Small intestine (tissue), 16 donors: ENCODE measurements around the gene PIGW. TPM values are rescaled to one million over a fixed set of nuclear protein-coding genes. Genes with fewer than 3 reads are reported as not detected.

Source experiments
- DNase-seq, 2 donors: peaks; one replicate each; pipeline versions ENCODE4 v3.0.0 to v3.0.0-alpha.2; 2013
- FAIRE-seq: peaks from 2 replicates; lab custom pipeline; 2012; peaks lifted over from hg19 to GRCh38; lab: Jason Lieb, UNC
- H3K27ac ChIP-seq, 3 donors: one replicate each; pipeline ENCODE4 v1.5.1; 2013; ENCODE audit warnings: low read length in 2 of 3, mild to moderate bottlenecking in 2 of 3, control low read depth in 1 of 3, inconsistent platforms in 1 of 3, low read depth in 1 of 3, moderate library complexity in 1 of 3
- H3K27me3 ChIP-seq, 3 donors: one replicate each; pipeline ENCODE4 v1.6.1; 2013; ENCODE audit warnings: low read length in 3 of 3, inconsistent platforms in 1 of 3; ENCODE audit not compliant: control insufficient read depth in 3 of 3, insufficient read depth in 3 of 3
- H3K36me3 ChIP-seq, 3 donors: one replicate each; pipeline ENCODE4 v1.6.1; 2013; ENCODE audit warnings: low read length in 3 of 3, inconsistent platforms in 1 of 3, low read depth in 1 of 3, mild to moderate bottlenecking in 1 of 3, moderate library complexity in 1 of 3; ENCODE audit not compliant: control insufficient read depth in 3 of 3, insufficient read depth in 2 of 3
- H3K4me1 ChIP-seq, 3 donors: one replicate each; pipeline ENCODE4 v1.6.1; 2013; ENCODE audit warnings: low read length in 2 of 3, inconsistent platforms in 1 of 3, low read depth in 1 of 3, mild to moderate bottlenecking in 1 of 3, moderate library complexity in 1 of 3; ENCODE audit not compliant: control insufficient read depth in 3 of 3, insufficient read depth in 2 of 3
- H3K4me3 ChIP-seq, 3 donors: one replicate each; pipeline ENCODE4 v1.5.1; 2013; ENCODE audit warnings: low read length in 3 of 3, control low read depth in 1 of 3, inconsistent platforms in 1 of 3, low read depth in 1 of 3, mild to moderate bottlenecking in 1 of 3, moderate library complexity in 1 of 3
- H3K9me3 ChIP-seq, 2 donors: one replicate each; pipeline ENCODE4 v1.6.1; 2013; ENCODE audit warnings: low read depth in 1 of 2, low read length in 1 of 2; ENCODE audit not compliant: control insufficient read depth in 2 of 2, insufficient read depth in 1 of 2
- WGBS, 3 donors: extraction: QIAGEN DNeasy Blood & Tissue Kit; methylation state at CpG; one replicate each; pipeline ENCODE4 v1.1.7; 2013; 5-methylcytosine and 5-hydroxymethylcytosine counted together
- long read RNA-seq, 10 donors: transcript quantifications; one replicate each; lab custom pipeline, GENCODE V29; 2026
- polyA plus RNA-seq, 4 donors: library from polyadenylated mRNA; stranded (reverse) in 3 of 4; unstranded in 1 of 4; fragments of 200-250 nt in 3 of 4; fragments of 120-200 nt in 1 of 4; gene quantifications; one replicate each; pipeline versions ENCODE4 v1.2.1 to v1.2.3, GENCODE V29; 2013
- donor health status: healthy with polysubstance abuse.
- donor health status: control.
- donor health status: control.
- donor health status: Bipolar disorder and iron deficiency.
- donor health status: healthy.

Gene PIGW
- polyA plus RNA-seq: 1 to 10 TPM; 2.5 to 9.0 (median 5.9) TPM
- long read RNA-seq, donor 1: 0 reads
- long read RNA-seq, donor 2, partial matches to known transcripts: 0 of 1 reads
- long read RNA-seq, donor 2, other reads (novel, unspliced or antisense): 0 of 1 reads
- long read RNA-seq, donor 3, partial matches to known transcripts: 0 of 3 reads
- long read RNA-seq, donor 3, other reads (novel, unspliced or antisense): 0 of 3 reads
- long read RNA-seq, donor 4: 0 reads
- long read RNA-seq, donor 5: 0 reads
- long read RNA-seq, donor 6, partial matches to known transcripts: 0 of 1 reads
- long read RNA-seq, donor 6, other reads (novel, unspliced or antisense): 0 of 1 reads
- long read RNA-seq, donor 7, partial matches to known transcripts: 0 of 3 reads
- long read RNA-seq, donor 7, other reads (novel, unspliced or antisense): 0 of 3 reads
- long read RNA-seq, donor 8: 0 reads
- long read RNA-seq, donor 9, partial matches to known transcripts: 0 of 2 reads
- long read RNA-seq, donor 9, other reads (novel, unspliced or antisense): 0 of 2 reads
- long read RNA-seq, donor 10, partial matches to known transcripts: 0 of 2 reads
- long read RNA-seq, donor 10, other reads (novel, unspliced or antisense): 0 of 2 reads

GRCh38 chr17:36534840-36535668 is at the start of gene PIGW, which contains the start of gene MYO19:
TSS of gene PIGW (plus strand) at chr17:36534987. CDS start at chr17:36537102, 2,115 bp downstream.
TSS of gene MYO19 (minus strand) at chr17:36534868. CDS start at chr17:36532538, 2,330 bp downstream.
- Histone ChIP-seq H3K27ac (peak within 1 kb of the TSS; percentile 95 to 100 (median 97)), H3K27me3 (no peaks in the 10 kb centered on the region), H3K9me3 (no peaks in the 10 kb centered on the region), H3K4me1 (peaks cover 0 to 7% (median 2%) of the 10 kb centered on the region in 3 donors), H3K4me3 (peak within 1 kb of the TSS; percentile 65 to 94 (median 88)), H3K36me3 (peaks cover 6 to 38% (median 7%) of the 10 kb centered on the region in 3 donors)
- FAIRE-seq (no peak), DNase-seq (peak; percentile 93 to 96)
- 0 to 1% (median 1%) methylated on average over 76 to 83 of the region's 83 CpGs for WGBS, 3 donors

GRCh38 chr17:36485027-36485426 is 49.8 kb upstream of the PIGW start:
- Histone ChIP-seq H3K36me3 (peaks cover 0 to 3% (median 3%) of the 10 kb centered on the region in 3 donors), H3K4me1 (peaks cover 0 to 15% (median 2%) of the 10 kb centered on the region in 3 donors), H3K9me3 (no peaks in the 10 kb centered on the region), H3K4me3 (no peak overlapping the region), H3K27me3 (peaks cover 3 to 17% (median 6%) of the 10 kb centered on the region in 3 donors), H3K27ac (no peak overlapping the region)
- FAIRE-seq (no peak), DNase-seq (no peak)
- 88 to 95% (median 91%) methylated on average over 8 of the region's 8 CpGs for WGBS, 3 donors

GRCh38 chr17:36485805-36486203 is 49.0 kb upstream of the PIGW start:
- H3K9me3 ChIP-seq: no peaks in the 10 kb centered on the region
- peaks cover 0 to 5% (median 3%) of the 10 kb centered on the region in 3 donors for H3K36me3 ChIP-seq
- 38 to 50% (median 43%) methylated on average over 10 of the region's 10 CpGs for WGBS, 3 donors
- DNase-seq (no peak), FAIRE-seq (no peak)
- H3K4me1 ChIP-seq: peaks cover 0 to 15% (median 2%) of the 10 kb centered on the region in 3 donors
- peak overlapping the region in 2 of 3 donors; percentile 40 to 86 for H3K4me3 ChIP-seq
- H3K27me3 ChIP-seq: peaks cover 3 to 17% (median 6%) of the 10 kb centered on the region in 3 donors
- H3K27ac ChIP-seq: peak overlapping the region in 2 of 3 donors; percentile 22 to 80

- H3K4me1 ChIP-seq: peaks cover 0 to 15% (median 2%) of the 10 kb centered on the region in 3 donors
- H3K9me3 ChIP-seq: no peaks in the 10 kb centered on the region
- WGBS, 3 donors: 0 to 1% (median 0%) methylated on average over 52 to 73 of the region's 73 CpGs
- H3K36me3 ChIP-seq: peaks cover 0 to 12% (median 3%) of the 10 kb centered on the region in 3 donors
- peak within 1 kb of the TSS; percentile 35 to 80 (median 73) for H3K27ac ChIP-seq
- no peak for FAIRE-seq
- peak within 1 kb of the TSS; percentile 86 to 97 (median 89) for H3K4me3 ChIP-seq
- DNase-seq: peak; percentile 97
- peaks cover 3 to 17% (median 6%) of the 10 kb centered on the region in 3 donors for H3K27me3 ChIP-seq
Measured at GRCh38 chr17:36486204-36487194, 48.3 kb upstream of the PIGW start, which contains the start of gene ZNHIT3. TSS of gene ZNHIT3 (plus strand) at chr17:36486681. CDS start at chr17:36486700, 19 bp downstream.

GRCh38 chr17:36493956-36494355 is 40.8 kb upstream of the PIGW start:
- DNase-seq (no peak), FAIRE-seq (no peak)
- no peaks in the 10 kb centered on the region for H3K9me3 ChIP-seq
- H3K27ac ChIP-seq: no peak overlapping the region
- H3K4me1 ChIP-seq: no peaks in the 10 kb centered on the region
- H3K27me3 ChIP-seq: no peaks in the 10 kb centered on the region
- H3K36me3 ChIP-seq: peaks cover 11 to 59% (median 35%) of the 10 kb centered on the region in 3 donors
- 73 to 84% (median 74%) methylated on average over 1 of the region's 1 CpG for WGBS, 3 donors
- no peak overlapping the region for H3K4me3 ChIP-seq

- 44 to 78% (median 56%) methylated on average over 5 of the region's 5 CpGs for WGBS, 3 donors
- Histone ChIP-seq H3K4me1 (no peaks in the 10 kb centered on the region), H3K9me3 (no peaks in the 10 kb centered on the region), H3K36me3 (peaks cover 11 to 62% (median 35%) of the 10 kb centered on the region in 3 donors), H3K27me3 (no peaks in the 10 kb centered on the region), H3K4me3 (no peak overlapping the region), H3K27ac (no peak overlapping the region)
- DNase-seq (no peak), FAIRE-seq (no peak)
Measured at GRCh38 chr17:36494674-36495073, 40.1 kb upstream of the PIGW start.

- no peaks in the 10 kb centered on the region for H3K9me3 ChIP-seq
- no peak overlapping the region for H3K4me3 ChIP-seq
- H3K4me1 ChIP-seq: no peaks in the 10 kb centered on the region
- H3K27me3 ChIP-seq: no peaks in the 10 kb centered on the region
- 75 to 82% (median 80%) methylated on average over 3 of the region's 3 CpGs for WGBS, 3 donors
- DNase-seq (no peak), FAIRE-seq (no peak)
- peaks cover 11 to 62% (median 35%) of the 10 kb centered on the region in 3 donors for H3K36me3 ChIP-seq
- no peak overlapping the region for H3K27ac ChIP-seq
Measured at GRCh38 chr17:36495076-36495578, 39.7 kb upstream of the PIGW start.
